GM18873 (cell line): ENCODE results near the gene DCAF11.

Source experiments
- ATAC-seq: cut with Tn5 transposase; IDR thresholded peaks from one replicate; pipeline ENCODE4 v1.9.1; 2021; ENCODE audit warnings: mild to moderate bottlenecking, moderate library complexity, moderate number of reproducible peaks; ENCODE audit not compliant: unreplicated experiment, low FRiP score

The DCAF11 gene

DNA sequence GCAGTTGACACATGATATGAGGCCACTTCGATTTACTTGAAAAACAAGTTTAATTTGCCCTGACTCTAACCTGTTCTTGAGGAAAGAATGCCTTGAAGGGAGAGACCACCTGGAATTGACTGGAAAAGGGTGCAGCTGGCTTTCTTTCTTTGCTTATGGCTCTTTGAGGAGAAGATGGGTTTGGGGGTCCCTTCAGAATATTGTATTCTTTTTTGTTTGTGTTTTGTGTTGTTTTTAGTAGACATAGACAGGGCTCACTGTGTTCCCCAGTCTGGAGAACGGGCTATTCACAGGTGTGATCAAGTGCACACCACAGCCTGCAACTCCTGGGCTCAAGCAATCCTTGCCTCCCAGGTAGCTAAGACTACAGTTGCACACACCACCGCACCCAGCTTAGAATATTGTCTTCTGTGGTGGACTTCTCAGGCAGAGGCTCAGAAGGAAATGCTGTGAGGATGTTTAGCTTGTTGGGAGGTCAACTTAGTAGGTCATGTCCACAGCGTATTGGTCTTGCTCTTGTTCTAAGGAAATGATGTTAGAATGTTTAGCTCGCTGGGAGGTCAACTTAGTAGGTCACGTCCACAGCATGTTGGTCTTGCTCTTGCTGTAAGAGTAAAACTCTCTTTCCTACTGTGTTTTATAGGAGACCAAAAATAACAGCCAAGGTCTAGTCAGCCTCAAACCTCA is 1.7 kb downstream of the DCAF11 start:
- ATAC-seq, result no peak

DNA sequence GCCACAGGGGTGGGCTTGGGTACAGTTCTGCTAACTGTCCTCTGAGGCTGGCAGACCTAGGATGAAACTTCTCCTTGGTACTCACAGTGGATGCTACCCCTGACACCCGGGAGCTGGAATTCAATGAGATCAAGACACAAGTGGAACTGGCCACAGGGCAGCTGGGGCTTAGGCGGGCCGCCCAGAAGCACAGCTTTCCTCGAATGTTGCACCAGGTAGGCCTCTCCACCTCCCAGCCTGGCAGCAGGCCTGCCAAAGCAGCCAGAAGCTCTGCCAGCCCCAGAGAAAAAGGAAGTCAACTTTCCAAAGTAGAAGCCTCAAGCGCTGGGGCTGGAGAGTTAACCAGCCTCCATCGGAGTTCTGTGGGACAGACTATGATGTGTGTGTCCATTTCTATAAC is 2.6 kb downstream of the DCAF11 start:
- no peak for ATAC-seq

DNA sequence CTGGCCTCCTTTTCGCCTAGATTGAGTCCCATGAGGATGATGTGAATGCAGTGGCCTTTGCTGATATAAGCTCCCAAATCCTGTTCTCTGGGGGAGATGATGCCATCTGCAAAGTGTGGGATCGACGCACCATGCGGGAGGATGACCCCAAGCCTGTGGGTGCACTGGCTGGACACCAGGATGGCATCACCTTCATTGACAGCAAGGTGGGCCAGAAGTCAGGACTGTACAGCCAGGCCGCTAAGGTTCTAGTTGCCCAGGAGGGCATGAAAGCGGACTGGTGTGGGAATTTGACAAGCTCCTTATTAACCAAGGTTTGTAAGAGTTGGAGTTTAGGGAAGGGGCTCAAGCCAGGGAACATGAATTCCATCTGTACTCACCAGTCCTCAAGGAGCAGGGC is 5.1 kb downstream of the DCAF11 start:
- no peak for ATAC-seq

- ATAC-seq, result no peak
Observed at GRCh38 chr14:24121210-24121609, 6.6 kb downstream of the DCAF11 start.

DNA sequence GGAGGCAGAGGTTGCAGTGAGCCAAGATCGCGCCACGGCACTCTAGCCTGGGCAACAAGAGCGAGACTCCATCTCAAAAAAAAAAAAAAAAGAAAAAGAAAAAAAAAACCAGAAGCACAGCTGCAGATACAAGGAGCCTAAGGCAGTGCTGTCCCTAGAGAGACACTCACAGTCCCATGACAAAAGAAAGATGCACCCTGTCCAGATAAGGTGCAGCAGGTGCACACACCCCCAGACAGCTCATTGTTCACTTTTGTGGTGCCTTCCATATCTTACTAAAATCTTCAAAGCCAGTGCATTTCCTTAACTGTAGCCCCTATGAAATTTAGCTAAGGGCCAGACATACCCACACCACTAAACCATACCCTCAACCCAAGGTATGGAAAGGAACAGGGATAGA is 7.8 kb downstream of the DCAF11 start:
- ATAC-seq, result no peak

DNA sequence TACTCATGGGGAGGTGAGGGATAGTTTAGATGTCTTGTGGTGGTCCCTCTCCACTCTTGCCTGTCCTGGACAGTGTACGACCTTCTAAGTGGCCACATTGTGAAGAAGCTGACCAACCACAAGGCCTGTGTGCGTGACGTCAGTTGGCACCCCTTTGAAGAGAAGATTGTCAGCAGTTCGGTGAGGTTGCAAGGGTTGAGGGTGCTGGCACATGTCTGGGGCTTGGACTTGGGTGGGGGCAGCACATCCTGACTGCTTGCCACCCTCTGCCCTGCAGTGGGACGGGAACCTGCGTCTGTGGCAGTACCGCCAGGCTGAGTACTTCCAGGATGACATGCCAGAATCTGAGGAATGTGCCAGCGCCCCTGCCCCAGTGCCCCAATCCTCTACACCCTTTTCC is 8.3 kb downstream of the DCAF11 start:
- ATAC-seq, result no peak

GRCh38 chr14:24123424-24124417 is 9.1 kb downstream of the DCAF11 start:
- peak; percentile 51 for ATAC-seq

- no peak for ATAC-seq
Observed at GRCh38 chr14:24126939-24127338, 12.4 kb downstream of the DCAF11 start.

DNA sequence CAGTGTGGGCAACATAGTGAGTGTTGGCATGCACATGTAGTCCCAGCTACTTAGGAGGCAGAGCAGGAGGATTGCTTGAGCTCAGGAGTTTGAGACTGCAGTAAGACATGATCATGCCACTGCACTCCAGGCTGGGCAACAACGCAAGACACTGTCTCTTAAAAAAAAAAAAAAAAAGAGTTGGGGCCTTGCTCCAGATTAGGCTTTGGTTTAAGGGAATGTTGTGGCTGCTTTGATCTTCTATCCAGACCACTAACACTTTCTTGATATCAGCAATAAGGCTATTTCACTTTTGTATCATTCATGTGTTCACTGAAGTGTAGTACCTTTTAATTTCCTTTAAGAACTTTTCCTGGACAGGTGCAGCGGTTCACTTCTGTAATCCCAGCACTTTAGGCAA is 13.1 kb downstream of the DCAF11 start:
- no peak for ATAC-seq

- no peak for ATAC-seq
Observed at GRCh38 chr14:24129410-24129998, 14.9 kb downstream of the DCAF11 start.

DNA sequence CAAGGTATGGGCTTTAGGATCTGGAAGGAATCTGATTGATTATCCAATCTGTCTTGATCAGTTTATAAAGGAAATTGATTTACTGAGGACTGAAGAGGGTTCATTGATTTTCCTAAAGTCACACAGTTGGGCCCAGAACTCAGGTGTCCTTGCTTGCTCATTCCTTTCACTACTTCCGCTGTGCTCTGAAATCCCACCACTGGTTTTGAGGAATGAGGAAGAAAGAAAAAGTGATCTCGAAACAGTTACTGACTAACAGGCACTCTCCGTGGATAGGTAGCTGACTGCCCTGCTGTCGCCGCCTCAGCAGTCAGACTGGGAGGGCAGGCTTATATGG is 15.8 kb downstream of the DCAF11 start, which contains the start of gene FITM1:
Gene FITM1 (plus strand): TSS at position 280 of the 337 bp plus-strand sequence. CDS start 905 bp downstream, outside the sequence.
- no peak for ATAC-seq

DNA sequence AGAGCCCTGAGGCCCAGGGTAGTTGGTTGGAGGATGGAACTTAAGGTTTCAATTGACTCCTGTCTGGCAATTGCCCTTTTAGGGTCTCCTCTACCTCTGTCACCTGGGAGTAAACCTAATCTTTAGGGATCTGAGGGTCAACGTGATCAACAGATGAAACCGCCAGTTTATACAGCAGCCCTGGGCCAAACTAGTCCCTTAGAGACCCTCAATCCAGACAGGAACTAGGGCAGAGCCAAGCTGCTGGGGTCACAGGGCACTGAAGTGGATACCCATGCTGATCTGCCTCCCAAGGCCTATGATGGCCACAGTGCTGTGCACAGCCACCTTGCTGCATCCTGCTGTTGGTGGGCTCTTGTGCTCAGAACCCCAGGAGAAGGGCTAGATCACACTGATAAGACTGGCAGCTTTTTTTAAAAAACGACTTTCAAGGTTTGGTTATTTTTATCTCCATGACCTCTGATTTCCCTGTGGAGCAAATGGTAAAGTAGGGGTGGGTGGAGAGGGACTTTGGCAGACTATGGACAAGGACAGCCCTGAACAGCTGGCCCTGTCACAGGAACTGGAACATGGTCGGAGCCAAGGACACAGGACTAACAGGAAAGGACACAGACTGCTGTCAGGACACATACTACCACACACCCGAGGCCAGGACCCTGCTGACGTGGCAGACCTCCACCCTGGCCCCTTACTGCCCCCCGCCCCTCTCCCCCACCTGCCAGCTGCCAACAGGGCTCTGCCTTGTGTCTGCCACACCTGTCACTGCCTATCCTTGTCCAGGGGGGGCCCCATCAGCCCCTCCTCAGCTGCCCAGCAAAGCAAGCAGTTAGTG is 16.4 kb downstream of the DCAF11 start:
- no peak for ATAC-seq

DNA sequence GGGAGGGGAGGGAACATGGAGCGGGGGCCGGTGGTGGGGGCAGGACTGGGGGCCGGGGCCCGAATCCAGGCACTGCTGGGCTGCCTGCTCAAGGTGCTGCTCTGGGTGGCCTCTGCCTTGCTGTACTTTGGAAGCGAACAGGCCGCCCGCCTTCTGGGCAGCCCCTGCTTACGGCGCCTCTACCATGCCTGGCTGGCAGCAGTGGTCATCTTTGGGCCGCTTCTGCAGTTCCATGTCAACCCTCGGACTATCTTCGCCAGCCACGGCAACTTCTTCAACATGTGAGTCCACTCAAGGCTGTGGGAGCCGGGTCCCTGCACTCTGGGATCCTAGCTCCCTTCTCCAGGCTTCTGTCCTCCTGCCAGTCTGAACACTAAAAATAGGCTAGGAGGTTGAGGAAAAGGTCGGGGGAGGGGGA is 17.0 kb downstream of the DCAF11 start:
- no peak for ATAC-seq

GRCh38 chr14:24132061-24132685 is 17.6 kb downstream of the DCAF11 start:
- no peak for ATAC-seq

GRCh38 chr14:24132976-24133375 is 18.4 kb downstream of the DCAF11 start:
- no peak for ATAC-seq

GRCh38 chr14:24133735-24134134 is 19.2 kb downstream of the DCAF11 start:
- no peak for ATAC-seq

DNA sequence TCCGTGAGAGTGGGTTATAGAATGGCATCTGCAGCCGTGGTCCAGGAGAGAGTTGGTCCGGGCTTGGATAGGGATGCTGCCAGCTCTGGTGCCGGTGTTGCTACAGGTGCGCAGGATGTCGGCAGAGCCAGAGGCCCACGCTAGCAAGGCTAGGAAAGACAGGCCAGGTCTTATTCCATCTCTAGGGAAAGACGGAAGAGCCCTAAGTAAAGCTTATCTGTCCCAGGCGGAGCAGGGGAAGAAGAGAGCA is 20.9 kb downstream of the DCAF11 start:
- peak; percentile 5 for ATAC-seq

DNA sequence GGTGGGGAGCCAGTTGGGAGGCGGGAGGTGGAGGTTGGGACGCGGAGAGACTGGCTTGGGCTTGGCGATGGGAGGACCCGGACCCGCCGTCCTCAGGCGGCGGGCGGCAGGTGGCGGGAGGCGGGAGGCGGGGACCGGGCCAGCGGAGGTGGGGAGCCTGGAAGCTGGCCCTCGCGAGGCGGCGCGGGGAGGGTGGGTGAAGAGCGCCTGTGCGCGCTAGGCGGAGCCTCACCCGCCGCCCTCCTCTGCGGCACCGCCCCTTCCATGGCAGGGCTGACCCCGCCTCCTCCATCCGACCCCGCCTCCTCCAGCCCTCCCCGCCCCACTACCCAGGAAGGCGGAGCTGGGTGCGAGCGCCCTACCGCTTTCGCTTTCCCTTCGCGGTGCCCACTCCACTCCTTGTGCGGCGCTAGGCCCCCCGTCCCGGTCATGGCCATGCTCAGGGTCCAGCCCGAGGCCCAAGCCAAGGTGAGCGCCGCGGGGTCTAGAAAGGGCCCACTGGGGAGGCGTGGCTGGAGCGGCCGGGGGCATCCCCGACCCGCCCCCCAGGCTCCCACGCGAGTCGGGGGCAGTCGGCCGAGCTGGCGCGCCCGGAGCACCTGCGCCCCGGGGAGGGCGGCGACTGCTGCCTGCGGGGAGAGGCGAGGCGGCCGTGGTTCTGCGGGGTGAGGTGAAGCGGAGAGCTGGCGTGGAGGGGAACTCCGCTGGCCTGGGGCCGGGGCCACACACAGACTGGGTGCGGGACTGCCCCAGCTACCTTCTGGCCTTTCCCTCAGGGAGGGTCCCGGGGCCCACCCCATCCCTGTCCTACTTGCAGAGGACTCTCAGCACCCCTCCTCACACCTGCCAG is 21.5 kb downstream of the DCAF11 start, which contains the start of gene PSME1:
Gene PSME1 (plus strand): TSS at position 361 of the 850 bp plus-strand sequence. CDS start 69 bp downstream, at position 430.
- peak; percentile 63 for ATAC-seq
